ENCODE results near the gene RLN3.
"Not testable (repeated sequence)": the region's sequence is repeated elsewhere in the genome, so short reads cannot be mapped to it uniquely, and the experiment has no call there.

RLN3 gene

DNA sequence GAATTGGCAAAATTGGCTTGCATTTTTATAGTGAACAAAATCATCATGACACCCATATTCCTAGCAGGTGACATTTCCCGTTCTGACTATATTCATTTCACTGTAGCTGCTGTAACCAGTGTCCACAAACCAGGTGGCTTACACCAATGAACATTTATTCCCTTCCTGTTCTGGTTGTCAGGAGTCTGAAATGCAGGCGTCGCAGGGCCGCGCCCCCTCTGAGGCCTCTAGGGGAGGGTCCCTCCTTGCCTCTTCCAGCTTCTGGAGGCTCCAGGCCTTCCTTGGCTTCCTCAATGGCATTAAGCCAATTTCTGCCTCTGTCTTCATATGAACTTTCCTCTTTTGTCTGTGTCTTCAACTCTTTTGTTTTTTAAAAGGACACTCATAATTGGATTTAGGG, 6.5 kb upstream of the RLN3 start:
- DNase-seq (ENCODE audit: low read depth in 2 of 2), result no peak

DNA sequence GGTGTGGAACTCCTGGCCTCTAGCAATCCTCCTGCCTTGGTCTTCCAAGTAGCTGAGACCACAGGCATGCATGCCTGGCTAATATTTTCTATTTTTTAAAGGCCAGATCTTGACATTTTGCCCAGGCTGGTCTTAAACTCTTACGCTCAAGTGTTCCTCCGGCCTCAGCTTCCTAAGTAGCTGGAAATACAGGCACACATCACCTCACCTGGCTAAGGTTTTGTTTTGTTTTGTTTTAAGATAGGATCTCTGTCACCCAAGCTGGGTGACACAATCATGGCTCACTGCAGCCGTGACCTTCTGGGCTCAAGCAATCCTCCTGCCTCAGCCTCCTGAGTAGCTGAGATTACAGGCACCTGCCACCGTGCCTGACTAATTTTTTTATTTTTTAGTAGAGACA, 5.5 kb upstream of the RLN3 start:
- DNase-seq (ENCODE audit: low read depth in 2 of 2), result no peak

GRCh38 chr19:14023404-14024235, 4.3 kb upstream of the RLN3 start:
- no peak for DNase-seq (ENCODE audit: low read depth in 2 of 2)

- not testable (repeated sequence) for DNase-seq (ENCODE audit: low read depth in 2 of 2)
These were observed 1.2 kb upstream of the RLN3 start for GRCh38 chr19:14026652-14027192.

DNA sequence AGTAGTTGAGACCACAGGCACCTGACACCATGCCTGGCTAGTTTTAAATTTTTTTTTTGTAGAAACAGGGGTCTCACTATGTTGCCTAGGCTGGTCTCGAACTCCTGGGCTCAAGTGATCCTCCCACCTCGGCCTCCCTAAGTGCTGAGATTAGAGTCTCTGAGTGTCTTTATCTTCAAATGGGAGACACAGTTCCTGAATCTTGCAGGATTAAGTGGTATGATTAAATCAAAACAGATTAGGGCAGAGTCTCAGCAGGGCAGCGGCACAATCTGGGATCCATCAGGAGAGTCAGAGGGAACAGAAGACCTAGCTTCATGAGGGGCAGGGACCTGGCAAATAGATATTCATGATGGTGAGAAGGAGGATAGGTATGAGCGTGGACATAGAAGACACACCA, 953 bp downstream of the RLN3 start:
- DNase-seq (ENCODE audit: low read depth in 2 of 2), result no peak

DNA sequence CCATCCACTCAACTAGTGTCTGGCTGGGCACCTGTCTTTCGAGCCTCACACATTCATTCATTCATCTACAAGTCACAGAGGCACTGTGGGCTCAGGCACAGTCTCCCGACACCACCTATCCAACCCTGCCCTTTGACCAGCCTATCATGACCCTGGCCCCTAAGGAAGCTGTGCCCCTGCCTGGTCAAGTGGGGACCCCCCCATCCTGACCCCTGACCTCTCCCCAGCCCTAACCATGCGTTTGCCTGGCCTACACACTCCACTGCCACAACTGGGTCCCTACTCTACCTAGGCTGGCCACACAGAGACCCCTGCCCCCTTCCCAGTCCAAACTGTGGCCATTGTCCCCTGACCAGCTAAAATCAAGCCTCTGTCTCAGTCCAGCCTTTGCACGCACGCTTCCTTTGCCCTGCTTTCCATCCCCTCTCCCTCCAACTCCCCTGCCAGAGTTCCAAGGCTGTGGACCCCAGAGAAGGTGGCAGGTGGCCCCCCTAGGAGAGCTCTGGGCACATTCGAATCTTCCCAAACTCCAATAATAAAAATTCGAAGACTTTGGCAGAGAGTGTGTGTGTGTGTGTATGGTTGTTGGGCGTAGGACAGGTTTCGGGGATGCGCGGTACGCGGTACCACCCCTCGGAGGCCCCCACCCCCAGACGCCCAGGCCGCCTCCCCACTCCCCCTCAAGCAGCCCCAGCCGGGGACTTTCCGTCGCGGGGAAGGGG, 3.2 kb downstream of the RLN3 start:
- DNase-seq (ENCODE audit: low read depth in 2 of 2), result no peak

- DNase-seq (ENCODE audit: low read depth in 2 of 2), result peak; percentile 78 to 82
These were observed 4.0 kb downstream of the RLN3 start, which contains the start of gene IL27RA for GRCh38 chr19:14031719-14032480. IL27RA (plus strand) TSS chr19:14031762; CDS start chr19:14031873, 111 bp downstream.

- no peak for DNase-seq (ENCODE audit: low read depth in 2 of 2)
These were observed 6.0 kb downstream of the RLN3 start for GRCh38 chr19:14033946-14034345.

DNA sequence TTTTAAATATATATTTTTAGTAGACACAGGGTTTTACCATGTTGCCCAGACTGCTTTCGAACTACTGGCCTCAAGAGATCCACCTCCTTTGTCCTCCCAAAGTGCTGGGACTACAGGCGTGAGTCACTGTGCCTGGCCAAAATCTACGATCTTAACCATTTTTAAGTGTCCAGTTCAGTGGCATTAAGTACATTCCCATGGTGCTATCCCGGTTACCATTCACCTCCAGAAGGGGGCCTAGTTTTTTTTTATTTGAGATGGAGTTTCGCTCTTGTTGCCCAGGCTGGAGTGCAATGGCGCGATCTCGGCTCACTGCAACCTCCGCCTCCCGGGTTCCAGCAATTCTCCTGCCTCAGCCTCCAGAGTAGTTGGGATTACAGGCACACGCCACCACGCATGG, 7.2 kb downstream of the RLN3 start:
- not testable (repeated sequence) for DNase-seq (ENCODE audit: low read depth in 2 of 2)

DNA sequence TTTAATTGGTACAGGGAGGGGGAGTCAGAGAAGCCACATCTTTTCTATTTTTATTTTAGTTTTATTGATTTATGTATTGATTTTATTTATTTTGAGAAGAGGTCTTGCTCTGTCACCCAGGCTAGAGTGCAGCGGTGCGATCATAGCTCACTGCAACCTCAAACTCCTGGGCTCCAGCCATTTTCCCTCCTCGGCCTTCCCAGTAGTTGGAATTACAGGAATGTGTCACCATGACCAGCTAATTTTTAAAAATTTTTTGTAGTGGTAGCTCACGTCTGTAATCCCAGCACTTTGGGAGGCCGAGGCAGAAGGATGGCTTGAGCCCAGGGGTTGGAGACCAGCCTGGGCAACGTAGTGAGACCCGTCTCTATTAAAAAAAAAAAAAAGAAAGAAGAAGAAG, 7.8 kb downstream of the RLN3 start:
- no peak for DNase-seq (ENCODE audit: low read depth in 2 of 2)

DNA sequence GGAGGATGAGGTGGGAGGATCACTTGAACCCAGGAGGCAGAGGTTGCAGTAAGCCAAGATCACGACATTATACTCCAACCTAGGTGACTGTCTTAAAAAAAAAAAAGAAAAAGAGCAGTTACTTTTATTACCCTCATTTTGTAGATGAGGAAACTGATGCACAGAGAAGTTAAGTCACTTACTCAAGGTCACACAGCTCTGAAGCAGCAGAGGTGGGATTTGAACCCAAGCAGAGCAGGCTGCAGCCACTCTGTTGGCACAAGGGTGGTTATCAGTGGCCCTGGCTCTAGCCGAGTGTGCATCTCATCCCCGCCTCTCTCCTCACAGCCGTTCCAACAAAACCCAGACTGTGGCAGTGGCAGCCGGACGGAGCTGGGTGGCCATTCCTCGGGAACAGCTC, 11.2 kb downstream of the RLN3 start:
- DNase-seq (ENCODE audit: low read depth in 2 of 2), result no peak

- DNase-seq (ENCODE audit: low read depth in 2 of 2), result not testable (repeated sequence)
These were observed 15.0 kb downstream of the RLN3 start for GRCh38 chr19:14042659-14043608.

DNA sequence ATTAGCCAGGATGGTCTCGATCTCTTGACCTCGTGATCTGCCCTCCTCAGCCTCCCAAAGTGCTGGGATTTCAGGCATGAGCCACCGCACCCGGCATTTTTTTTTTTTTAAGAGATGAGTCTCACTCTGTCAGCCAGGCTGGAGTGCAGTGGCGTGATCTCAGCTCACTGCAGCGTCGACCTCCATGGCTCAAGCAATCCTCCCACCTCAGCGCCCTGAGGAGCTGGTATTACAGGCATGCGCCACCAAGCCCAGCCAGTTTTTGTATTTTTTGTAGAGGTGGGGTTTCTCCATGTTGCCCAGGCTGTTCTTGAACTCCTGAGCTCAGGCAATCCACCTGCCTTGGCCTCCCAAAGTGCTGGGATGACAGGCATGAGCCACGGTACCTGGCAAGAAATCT, 19.9 kb downstream of the RLN3 start:
- DNase-seq (ENCODE audit: low read depth in 2 of 2), result not testable (repeated sequence)

DNA sequence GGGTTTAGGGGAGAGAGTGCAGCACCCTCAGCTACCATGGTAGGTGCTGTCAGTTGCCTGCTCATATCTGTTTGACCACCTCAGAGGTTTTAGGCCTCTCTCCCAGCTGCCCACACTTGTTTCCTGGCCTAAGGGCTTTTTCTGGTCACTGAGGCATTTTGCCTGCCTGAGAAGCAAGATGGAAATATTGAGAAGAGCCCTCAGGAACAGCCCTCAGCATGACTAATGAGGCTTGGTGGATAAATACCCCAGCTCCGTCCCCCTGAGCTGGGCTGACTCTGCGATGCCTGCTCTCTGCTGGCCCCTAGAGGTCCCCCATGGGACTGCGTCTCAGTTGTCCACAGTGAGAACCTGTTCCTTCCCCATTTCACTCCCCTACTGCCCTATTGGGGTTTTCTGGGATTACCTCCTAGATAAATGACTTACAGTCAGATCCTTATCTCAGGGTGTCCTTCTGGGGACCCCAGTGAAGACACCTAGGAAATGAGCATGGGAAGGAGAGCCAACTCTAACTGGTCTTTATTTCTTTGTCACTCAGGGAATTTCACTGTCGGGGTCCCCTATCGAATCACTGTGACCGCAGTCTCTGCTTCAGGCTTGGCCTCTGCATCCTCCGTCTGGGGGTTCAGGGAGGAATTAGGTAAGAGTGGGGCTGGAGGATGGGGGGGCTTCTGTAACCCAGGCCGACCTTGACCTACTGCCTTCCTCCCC, 20.6 kb downstream of the RLN3 start:
- peak; percentile 75 to 76 for DNase-seq (ENCODE audit: low read depth in 2 of 2)

DNA sequence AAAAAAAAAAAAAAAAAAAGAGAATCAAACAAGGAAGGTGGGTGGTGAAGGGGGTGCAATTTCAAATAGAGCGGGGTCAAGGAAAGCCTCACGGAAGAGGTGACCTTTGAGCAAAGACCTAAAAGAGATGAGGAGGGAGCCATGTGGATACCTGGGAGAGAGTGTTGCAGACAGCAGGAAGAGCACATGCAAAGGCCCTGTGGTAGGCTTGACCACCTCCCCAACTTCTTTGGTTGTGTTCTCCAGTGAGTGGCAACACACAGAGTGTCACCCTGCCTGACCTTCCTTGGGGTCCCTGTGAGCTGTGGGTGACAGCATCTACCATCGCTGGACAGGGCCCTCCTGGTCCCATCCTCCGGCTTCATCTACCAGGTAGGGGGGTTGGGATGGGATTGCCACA, 22.6 kb downstream of the RLN3 start:
- DNase-seq (ENCODE audit: low read depth in 2 of 2), result no peak

GRCh38 chr19:14050961-14051360, 23.0 kb downstream of the RLN3 start:
- not testable (repeated sequence) for DNase-seq (ENCODE audit: low read depth in 2 of 2)

- DNase-seq (ENCODE audit: low read depth in 2 of 2), result no peak
These were observed 24.0 kb downstream of the RLN3 start for GRCh38 chr19:14051980-14052379.

GRCh38 chr19:14052470-14052869, 24.5 kb downstream of the RLN3 start:
- DNase-seq (ENCODE audit: low read depth in 2 of 2), result no peak

- no peak for DNase-seq (ENCODE audit: low read depth in 2 of 2)
These were observed 25.1 kb downstream of the RLN3 start for GRCh38 chr19:14053032-14053431.

GRCh38 chr19:14053500-14053899, 25.6 kb downstream of the RLN3 start:
- no peak for DNase-seq (ENCODE audit: low read depth in 2 of 2)

Measured in stimulated activated CD4-positive, alpha-beta T cell treated with anti-CD3 and anti-CD28 coated beads, Interleukin-1b, Interleukin-23, amount 100 ng/mL, for 4 hours (primary cell).